HG03159 (cell line): ENCODE results near the gene LRMDA.

ENCODE experiments used
- ATAC-seq: cut with Tn5 transposase; IDR thresholded peaks from one replicate; pipeline ENCODE4 v1.9.1; 2021; ENCODE audit warnings: mild to moderate bottlenecking, moderate library complexity; ENCODE audit not compliant: unreplicated experiment

LRMDA gene

GRCh38 chr10:76205361-76205760, 773.9 kb downstream of the LRMDA start:
- ATAC-seq = no peak

GRCh38 chr10:76206797-76207352, 775.5 kb downstream of the LRMDA start:
- no peak for ATAC-seq

DNA sequence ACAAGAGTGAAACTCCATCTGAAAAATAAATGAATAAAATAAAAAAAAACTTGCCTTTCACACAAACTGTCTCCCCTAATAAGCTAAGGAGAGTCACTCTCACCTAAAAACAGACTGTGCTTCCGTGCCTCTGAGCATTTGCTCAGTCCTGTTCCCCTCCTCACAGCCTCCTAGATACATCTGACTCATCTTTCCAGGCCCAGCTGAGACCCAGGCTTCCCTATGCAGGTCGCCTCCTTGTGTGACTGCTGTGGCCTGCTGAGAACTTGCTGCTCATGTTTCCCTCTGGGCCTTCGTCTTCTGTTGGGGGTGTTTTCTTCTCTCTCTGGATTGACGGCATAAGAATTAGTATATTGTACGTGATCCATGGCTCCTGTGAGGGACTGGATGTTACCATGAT, 777.7 kb downstream of the LRMDA start:
- no peak for ATAC-seq

GRCh38 chr10:76210211-76210610, 778.8 kb downstream of the LRMDA start:
- no peak for ATAC-seq

- no peak for ATAC-seq
Measured at GRCh38 chr10:76211691-76212090, 780.3 kb downstream of the LRMDA start.

DNA sequence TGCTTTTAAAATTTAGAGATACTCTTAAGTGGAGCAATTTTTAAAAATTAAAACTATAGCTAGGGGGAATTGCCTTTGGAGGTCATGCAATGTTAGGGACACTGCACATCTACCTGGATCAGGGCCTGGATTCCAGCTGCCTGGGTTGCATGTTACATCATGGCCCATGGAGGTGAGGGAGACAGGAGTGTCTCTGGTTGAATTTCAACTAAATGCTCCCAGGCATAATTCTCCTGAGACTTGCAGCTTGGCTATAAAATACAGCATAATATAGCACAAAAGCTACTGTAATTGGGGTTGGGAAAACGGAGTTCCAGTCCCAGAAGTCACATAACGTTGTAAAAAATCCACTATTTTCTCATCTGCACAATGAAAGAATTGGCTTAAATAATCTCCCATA, 782.5 kb downstream of the LRMDA start:
- ATAC-seq = no peak

DNA sequence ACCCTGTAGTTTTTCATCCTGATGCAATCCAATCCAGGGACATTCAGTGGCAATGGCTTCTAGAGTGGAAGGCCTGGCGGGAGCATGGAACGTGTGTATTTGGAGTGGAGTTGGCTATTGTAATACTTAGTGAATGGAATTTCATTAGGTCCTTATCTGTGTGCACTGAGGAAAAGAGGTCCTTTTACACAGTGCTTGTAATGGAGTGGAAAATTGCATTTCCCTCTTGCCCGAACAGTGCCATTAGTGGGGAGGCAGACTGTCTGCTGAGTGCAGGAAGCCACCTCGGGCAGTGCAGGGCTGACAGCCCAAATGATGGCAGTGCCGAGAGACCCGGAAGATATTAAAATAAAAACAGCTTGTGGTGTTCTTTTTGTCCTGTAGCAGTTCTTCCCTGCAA, 786.6 kb downstream of the LRMDA start:
- no peak for ATAC-seq

DNA sequence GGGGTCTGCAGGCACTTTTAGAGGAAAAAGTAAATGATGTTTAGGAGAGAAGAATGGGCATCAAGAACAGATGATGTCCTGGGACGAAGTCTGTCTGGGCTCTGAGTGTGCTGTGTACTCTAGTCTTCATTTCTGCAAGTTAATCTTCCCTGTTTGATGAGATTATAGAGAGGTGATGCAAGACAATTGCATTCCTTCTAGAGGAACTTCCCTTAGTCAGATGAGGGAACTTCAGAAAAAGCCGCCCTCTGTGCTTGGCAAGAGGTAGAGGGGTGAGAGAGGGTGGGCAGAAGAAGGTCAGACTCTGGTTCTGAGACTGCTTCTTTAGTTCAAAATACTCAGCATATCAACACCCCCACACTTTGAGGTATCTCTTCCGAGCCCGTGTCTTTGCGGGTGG, 797.9 kb downstream of the LRMDA start:
- ATAC-seq = no peak

DNA sequence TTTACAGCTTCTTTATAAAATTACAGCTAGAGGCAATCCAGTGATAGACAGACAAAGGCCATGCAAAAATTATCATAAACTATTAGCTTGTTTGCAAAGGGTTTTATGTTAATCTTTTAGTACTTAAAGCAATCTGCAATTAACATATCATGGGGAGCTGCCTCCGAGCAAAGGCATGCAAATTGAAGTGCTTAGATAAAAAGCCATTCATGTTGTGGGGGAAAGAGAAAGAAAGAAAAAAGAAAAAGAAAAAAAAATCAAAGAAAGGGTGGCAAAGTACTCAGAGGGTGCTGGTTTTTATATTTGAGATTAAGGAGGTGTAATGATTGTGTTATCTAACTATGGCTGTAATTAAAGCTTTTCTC, 799.5 kb downstream of the LRMDA start:
- no peak for ATAC-seq

DNA sequence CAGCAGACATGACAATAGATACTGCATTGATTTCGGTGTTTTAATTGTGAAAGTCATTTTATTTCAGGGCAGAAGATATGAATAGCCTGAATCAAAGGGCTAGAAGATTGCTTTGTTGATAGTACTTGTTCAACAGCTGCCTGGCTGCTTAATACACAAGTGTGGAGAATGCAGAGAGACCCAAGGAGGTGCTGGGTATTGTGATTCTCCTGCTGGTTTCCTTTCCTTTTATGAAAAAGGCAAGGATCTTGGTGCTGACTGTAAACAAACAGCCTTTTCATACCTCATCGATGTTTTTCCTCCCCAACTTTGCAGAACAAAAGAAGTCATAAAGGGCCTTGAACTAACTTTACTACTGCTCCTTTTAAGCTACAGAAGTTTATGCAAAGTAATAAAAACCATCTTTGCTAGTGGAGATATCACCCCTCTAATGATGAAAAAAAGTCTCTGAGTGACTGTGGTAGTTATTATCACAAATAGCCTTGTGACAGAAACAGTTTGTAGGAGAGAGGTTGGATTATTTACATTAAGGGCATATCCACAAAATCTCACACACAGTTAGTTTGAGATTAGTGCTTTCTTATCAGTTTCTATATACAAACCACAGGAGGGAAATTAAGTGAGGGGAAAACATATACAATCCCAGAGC, 800.0 kb downstream of the LRMDA start:
- ATAC-seq = no peak

DNA sequence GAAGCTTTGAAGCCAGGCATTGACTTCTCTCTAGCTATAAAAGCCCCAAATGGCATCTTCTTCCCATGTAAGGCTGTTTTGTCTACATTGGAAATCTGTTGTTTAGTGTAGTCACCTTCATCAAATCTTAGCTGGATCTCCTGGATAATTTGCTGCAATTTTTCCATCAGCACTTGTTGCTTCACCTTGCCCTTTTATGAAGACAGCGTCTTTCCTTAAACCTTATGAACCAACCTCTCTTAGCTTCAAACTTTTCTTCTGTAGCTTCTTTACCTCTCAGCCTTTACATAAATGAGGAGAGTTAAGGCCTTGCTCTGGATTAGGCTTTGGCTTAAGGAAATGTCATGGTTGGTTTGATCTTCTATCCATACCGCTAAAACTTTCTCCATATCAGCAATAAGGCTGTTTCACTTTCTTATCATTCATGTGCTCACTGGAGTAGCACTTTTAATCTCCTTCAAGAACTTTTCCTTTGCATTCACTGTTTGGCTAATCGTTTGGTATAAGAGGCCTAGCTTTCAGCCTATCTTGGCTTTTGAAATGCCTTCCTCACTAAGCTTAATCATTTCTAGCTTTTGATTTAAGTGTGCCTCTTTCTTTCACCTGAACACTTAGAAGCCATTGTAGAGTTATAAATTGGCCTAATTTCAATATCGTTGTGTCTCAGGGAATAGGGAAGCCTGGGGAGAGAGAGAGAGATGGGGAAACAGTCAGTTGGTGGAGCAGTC, 803.2 kb downstream of the LRMDA start:
- ATAC-seq = no peak

DNA sequence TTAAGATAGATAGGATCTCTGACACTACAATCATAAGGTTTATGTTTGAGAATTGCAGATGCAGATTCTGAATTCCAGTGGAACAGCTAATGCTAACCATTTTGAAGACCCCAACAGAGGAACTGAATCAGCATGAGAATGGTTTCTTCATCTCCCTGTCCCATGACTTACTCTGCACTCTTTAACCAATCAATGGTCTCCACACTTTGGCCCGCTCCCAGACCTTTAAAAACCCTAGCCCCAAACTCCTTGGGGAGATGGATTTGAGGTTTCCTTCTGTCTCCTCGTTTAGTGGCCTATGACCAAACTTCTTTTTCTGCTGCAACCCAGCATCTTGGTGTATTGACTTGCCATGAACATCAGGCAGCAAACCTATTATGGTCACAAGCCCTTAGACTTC, 804.9 kb downstream of the LRMDA start:
- ATAC-seq = no peak

- ATAC-seq = no peak
Measured at GRCh38 chr10:76242956-76243355, 811.5 kb downstream of the LRMDA start.

DNA sequence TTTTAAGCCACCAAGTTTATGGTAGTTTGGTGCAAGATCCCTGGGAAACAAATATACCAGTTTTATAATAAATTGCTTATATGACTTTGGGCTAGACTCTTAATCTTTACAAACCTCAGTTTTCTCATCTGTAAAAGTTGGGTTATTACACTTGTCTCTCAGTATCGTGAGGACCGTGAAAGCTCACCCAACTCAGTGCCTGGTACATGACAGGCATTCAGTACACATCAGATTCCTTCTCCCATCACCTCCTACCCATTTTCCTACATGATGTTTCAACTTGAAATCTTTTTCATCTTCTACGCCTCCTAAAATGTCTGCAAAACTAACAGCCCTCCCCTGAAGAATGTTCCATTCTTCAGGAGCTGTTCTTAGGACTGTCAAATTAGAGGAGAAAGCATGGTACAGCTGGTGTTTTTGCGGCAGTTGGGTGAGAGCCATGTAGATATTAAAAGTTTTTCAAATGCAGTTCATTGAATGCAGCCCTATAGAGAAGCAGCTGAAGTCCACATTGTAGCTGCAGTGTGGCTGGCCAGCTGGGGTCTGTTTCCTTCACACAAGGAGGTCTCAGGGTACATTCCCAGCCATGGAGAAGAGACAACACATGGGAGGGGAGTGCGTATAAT, 812.8 kb downstream of the LRMDA start:
- ATAC-seq = no peak

DNA sequence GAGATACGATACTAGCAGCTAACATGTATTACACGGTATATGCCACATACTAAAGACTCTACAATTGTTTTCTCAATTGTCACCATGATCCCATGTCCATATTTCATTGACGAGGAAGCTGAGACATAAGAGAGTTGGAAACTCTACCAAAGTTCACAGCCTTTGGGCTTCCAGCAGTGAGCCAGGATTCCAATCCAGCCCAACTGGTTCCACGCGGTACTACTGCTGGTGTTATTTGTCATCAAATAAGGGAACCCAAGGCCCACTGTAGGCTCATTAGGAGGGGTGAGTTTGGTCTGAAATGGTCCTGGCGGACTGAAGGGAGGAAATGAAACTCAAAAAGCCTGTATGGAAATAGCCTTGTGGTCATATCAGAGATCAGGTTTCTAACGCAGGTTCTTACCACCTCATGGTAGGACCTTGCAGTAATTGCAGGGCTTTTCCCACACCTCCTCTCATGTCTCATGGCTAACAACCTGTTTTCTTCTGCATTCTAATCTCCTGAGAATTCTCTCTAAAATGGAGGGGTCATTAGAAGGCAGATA, 814.6 kb downstream of the LRMDA start:
- no peak for ATAC-seq

DNA sequence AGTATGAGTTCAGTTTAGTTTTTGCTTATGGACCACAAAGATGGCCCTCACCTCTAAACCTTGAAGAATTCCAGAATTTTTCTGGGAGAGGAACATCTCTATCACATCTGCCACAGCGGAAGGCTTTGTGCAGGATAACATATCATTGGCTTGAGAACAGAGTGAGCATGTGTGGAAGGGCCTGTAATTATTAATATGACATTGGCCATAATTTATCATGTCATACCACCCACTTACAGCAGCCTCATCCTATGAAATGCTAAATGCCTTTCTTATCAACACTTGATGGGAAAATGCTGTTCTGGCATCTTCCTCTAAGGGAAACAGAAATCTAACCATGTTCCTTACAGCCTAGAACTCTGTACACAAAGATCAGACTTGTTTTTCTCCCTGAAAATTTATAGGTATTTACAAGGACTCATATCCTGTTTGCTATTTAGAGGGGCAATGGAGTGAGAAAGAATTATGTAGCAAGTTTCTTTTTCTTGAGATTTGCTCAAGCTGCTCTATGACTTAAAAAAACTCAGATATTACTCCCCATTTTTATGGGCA, 817.3 kb downstream of the LRMDA start:
- ATAC-seq = no peak

DNA sequence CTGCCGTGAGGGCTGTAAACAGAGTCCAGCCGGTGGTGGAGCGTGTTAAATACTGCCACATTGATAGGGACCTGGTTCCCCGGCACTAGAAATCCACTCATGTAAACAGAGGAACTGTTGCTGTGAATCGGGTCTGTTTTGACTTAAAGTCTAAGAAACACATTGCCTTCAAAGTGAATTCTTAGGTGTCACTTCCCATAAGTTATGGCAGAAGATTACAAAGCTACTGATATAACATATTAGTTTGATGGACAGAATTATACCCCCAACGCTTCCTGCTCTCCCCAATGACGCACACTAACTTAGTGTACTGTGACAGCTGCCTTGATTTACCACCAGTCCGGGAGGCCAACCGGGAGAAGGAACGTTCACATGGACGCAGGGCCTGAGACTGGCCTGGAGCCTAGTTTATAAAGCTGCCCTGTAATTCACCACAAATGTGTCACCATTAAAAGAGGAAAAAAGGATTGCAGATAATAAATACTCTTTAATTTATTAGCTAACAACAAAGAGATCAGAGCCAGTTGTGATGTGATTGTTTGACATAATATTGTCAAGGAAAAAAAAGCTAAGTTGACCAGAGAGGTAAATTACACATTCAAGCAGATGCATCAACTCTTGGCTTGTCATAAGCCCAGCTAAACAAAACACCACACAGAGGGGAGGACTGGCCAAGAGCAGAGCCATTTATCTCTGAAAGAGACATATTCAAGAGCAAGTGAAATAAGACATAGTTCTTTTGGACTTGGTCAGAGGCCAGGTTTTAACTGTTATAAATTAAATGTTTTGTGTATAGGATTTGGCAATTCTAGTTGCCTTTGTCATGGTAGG, 820.6 kb downstream of the LRMDA start:
- no peak for ATAC-seq

DNA sequence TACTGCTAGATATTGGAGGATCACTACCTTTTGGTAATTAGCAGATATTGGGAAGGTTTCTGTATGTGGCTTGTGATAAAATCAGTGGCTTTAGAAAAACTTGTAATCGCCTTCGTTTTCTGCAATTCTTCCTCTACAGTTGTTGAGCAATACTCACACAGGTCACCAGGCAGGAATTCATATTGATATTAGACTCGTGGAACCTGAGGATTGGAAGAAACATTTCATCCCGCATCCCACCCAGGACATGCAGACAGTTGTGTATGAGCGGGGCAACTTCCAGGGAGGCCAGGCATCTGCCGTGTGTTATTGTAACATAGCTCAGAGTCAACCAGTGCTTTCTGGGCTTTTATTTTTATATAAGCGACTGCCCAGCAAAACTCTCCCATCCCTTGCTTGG, 821.3 kb downstream of the LRMDA start:
- no peak for ATAC-seq

- no peak for ATAC-seq
Measured at GRCh38 chr10:76255241-76255640, 823.8 kb downstream of the LRMDA start.

- ATAC-seq = no peak
Measured at GRCh38 chr10:76257816-76258215, 826.4 kb downstream of the LRMDA start.
